ENCODE measurements around the gene GTPBP6.

GRCh38 chrX:352181-352580 is 33.6 kb upstream of the GTPBP6 start:
- TF ChIP-seq RAD21 (IDR thresholded peaks at IDR 0.05; ENCODE audit: low read depth), result no peak
- TF ChIP-seq REST (IDR thresholded peaks at IDR 0.05; ENCODE audit: low read depth), result no peak
- no peak for TF ChIP-seq TCF12 (IDR thresholded peaks at IDR 0.05; ENCODE audit: low read depth)
- no peak for TF ChIP-seq EP300 (IDR thresholded peaks at IDR 0.05; ENCODE audit: borderline replicate concordance)
- no peak for TF ChIP-seq TAF1 (IDR thresholded peaks at IDR 0.05; ENCODE audit: low read depth)
- TF ChIP-seq NFIC (IDR thresholded peaks at IDR 0.05), result no peak
- no peak for TF ChIP-seq ZBTB7A (IDR thresholded peaks at IDR 0.05; ENCODE audit: low read depth)
- no peak for TF ChIP-seq TEAD4 (IDR thresholded peaks at IDR 0.05)
